ENCODE measurements around the gene GSG1L.

The GSG1L gene

DNA sequence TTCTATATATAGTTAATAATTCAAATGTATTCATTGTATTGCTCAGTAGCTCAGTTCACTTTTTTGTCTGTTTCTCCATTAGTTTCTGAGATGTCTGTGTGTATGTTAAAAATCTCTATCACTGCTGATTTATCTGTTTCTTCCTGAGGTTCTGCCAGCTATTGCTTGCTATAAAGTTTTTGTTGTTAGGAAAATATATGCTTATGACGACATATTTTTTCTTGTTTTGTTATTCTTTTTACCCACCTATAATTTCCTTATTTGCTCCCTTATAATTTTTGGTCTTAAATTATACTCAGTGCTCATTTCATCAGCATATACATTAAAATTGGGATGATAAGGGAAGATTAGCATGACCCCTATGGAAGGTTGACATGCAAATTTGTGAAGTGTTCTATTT, 200.6 kb downstream of the GSG1L start:
- H3K4me3 Mint-ChIP-seq, result no peak overlapping the region
- DNase-seq, result no peak
- no peak overlapping the region for H3K27ac Mint-ChIP-seq
- ATAC-seq, result no peak
- H3K4me1 Mint-ChIP-seq, result no peaks in the 10 kb centered on the region
- H3K27me3 Mint-ChIP-seq, result peaks cover under 1% of the 10 kb centered on the region
- no peaks in the 10 kb centered on the region for H3K36me3 Mint-ChIP-seq (ENCODE audit: low read depth)
- H3K9me3 Mint-ChIP-seq, result peaks cover 22% of the 10 kb centered on the region

GRCh38 chr16:27860091-27860490, 203.4 kb downstream of the GSG1L start:
- Mint-ChIP-seq H3K36me3 (ENCODE audit: low read depth) (no peaks in the 10 kb centered on the region), H3K27ac (no peak overlapping the region), H3K9me3 (peaks cover 19% of the 10 kb centered on the region), H3K4me3 (no peak overlapping the region), H3K27me3 (peaks cover 2% of the 10 kb centered on the region), H3K4me1 (no peaks in the 10 kb centered on the region)
- ATAC-seq, result no peak
- DNase-seq, result no peak

GRCh38 chr16:27859020-27859419, 204.5 kb downstream of the GSG1L start:
- Mint-ChIP-seq H3K4me3 (no peak overlapping the region), H3K9me3 (peaks cover 13% of the 10 kb centered on the region), H3K27me3 (peaks cover 5% of the 10 kb centered on the region), H3K36me3 (ENCODE audit: low read depth) (no peaks in the 10 kb centered on the region), H3K27ac (no peak overlapping the region), H3K4me1 (no peaks in the 10 kb centered on the region)
- DNase-seq, result no peak
- ATAC-seq, result no peak

DNA sequence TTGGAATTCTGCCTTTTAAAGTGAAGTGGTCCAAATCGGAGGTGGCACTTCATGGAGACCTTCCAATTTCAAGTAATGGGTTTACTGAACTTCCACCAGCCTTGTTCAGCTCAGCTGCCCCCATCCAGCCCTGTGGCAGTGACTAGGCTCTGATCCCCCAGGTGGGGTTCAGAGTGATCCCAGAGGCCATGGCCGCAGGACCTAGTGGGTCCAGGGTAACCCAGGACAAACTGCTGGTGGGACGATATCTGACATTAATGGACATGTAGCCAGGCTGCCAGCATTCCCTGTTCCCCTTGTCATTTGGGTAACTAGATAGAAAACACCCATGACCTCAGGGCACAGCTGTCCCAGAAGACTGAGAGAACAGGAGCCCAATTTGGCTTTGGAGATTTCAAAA, 209.9 kb downstream of the GSG1L start:
- no peaks in the 10 kb centered on the region for H3K36me3 Mint-ChIP-seq (ENCODE audit: low read depth)
- H3K4me3 Mint-ChIP-seq, result no peak overlapping the region
- ATAC-seq (no peak), DNase-seq (no peak)
- H3K9me3 Mint-ChIP-seq, result no peaks in the 10 kb centered on the region
- no peak overlapping the region for H3K27ac Mint-ChIP-seq
- peaks cover 35% of the 10 kb centered on the region for H3K27me3 Mint-ChIP-seq
- H3K4me1 Mint-ChIP-seq, result no peaks in the 10 kb centered on the region

DNA sequence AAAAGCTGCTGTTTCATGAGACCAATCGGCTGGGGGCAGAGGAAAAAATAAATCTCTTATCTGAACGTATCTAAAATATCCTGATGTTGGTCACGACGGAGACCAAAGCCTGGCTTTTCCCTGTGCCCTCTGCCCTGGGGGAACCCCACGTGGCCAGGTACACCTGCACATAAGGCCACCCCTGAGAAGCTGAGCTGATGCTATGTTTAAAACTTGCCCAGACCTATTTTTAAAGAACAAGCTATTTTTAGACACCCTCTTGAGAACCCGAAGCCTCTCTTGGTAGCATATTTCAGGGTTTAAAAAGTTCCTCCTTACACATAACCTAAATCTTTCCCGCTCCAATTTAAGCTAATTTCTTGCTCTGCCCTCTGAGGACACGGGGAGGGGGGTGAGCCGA, 210.4 kb downstream of the GSG1L start:
- H3K27me3 Mint-ChIP-seq, result peaks cover 35% of the 10 kb centered on the region
- no peaks in the 10 kb centered on the region for H3K4me1 Mint-ChIP-seq
- no peaks in the 10 kb centered on the region for H3K36me3 Mint-ChIP-seq (ENCODE audit: low read depth)

DNA sequence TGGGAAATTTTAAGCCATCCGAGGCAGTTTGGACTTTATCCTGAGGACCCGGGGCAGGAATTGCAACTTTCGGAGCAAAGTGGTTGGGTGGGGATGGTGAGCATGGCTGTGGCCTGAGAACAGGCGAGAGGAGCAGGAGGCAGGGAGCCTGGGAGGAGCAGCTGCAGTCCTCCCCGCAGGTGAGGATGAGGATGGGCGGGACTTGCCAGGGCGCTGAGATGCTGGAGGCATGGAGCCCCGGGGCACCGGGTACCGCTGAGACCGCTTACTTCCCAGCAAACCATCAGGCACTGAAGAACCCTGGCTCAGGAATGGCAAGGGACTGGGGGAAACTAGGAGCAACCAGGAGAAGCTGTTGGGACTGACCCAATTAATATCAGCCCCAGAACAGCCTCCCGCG, 210.8 kb downstream of the GSG1L start:
- Mint-ChIP-seq H3K36me3 (ENCODE audit: low read depth) (no peaks in the 10 kb centered on the region), H3K27ac (no peak overlapping the region), H3K27me3 (peaks cover 33% of the 10 kb centered on the region), H3K4me3 (no peak overlapping the region), H3K4me1 (no peaks in the 10 kb centered on the region), H3K9me3 (no peaks in the 10 kb centered on the region)
- no peak for DNase-seq
- ATAC-seq, result no peak

More for the DNA sequence above, 210.4 kb downstream of the GSG1L start:
- Mint-ChIP-seq H3K4me3 (no peak overlapping the region), H3K27ac (no peak overlapping the region), H3K9me3 (no peaks in the 10 kb centered on the region)
- ATAC-seq (no peak), DNase-seq (no peak)

GRCh38 chr16:27852116-27852515, 211.4 kb downstream of the GSG1L start:
- no peak for ATAC-seq
- H3K27me3 Mint-ChIP-seq, result peaks cover 33% of the 10 kb centered on the region
- no peak overlapping the region for H3K4me3 Mint-ChIP-seq

DNA sequence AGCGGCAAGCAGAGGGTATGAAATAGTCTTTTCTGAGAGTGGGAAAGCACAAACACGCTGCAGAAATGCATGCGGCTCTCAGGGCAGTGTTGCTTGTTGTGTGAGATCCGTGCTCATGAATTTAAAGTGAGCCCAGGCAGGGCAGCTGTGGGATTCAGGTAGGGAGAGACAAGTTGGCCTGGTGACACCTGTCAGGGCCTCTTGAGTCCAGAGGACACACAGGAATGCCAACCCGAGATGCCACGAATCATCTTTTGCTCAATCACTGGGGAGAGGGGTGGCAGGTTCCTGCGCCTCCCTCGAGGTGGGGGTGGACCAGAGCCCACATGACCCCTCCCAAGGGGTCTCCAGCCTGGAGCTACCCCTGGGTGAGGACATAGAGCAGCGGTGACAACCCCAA, 211.9 kb downstream of the GSG1L start:
- H3K4me1 Mint-ChIP-seq, result no peaks in the 10 kb centered on the region
- H3K9me3 Mint-ChIP-seq, result no peaks in the 10 kb centered on the region
- ATAC-seq (no peak), DNase-seq (no peak)
- H3K27ac Mint-ChIP-seq, result no peak overlapping the region
- H3K27me3 Mint-ChIP-seq, result peaks cover 33% of the 10 kb centered on the region
- H3K36me3 Mint-ChIP-seq (ENCODE audit: low read depth), result no peaks in the 10 kb centered on the region
- no peak overlapping the region for H3K4me3 Mint-ChIP-seq

More at GRCh38 chr16:27852116-27852515, 211.4 kb downstream of the GSG1L start:
- no peak for DNase-seq
- H3K36me3 Mint-ChIP-seq (ENCODE audit: low read depth), result no peaks in the 10 kb centered on the region
- H3K27ac Mint-ChIP-seq, result no peak overlapping the region
- no peaks in the 10 kb centered on the region for H3K4me1 Mint-ChIP-seq
- no peaks in the 10 kb centered on the region for H3K9me3 Mint-ChIP-seq

GRCh38 chr16:27849621-27850020, 213.9 kb downstream of the GSG1L start:
- H3K36me3 Mint-ChIP-seq (ENCODE audit: low read depth), result no peaks in the 10 kb centered on the region
- no peak overlapping the region for H3K4me3 Mint-ChIP-seq
- peaks cover 31% of the 10 kb centered on the region for H3K27me3 Mint-ChIP-seq
- no peaks in the 10 kb centered on the region for H3K4me1 Mint-ChIP-seq
- DNase-seq (no peak), ATAC-seq (no peak)
- no peak overlapping the region for H3K27ac Mint-ChIP-seq
- H3K9me3 Mint-ChIP-seq, result no peaks in the 10 kb centered on the region

GRCh38 chr16:27847030-27847550, 216.4 kb downstream of the GSG1L start:
- Mint-ChIP-seq H3K27ac (no peak overlapping the region), H3K27me3 (peaks cover 22% of the 10 kb centered on the region), H3K4me3 (no peak overlapping the region), H3K4me1 (no peaks in the 10 kb centered on the region), H3K36me3 (ENCODE audit: low read depth) (no peaks in the 10 kb centered on the region), H3K9me3 (no peaks in the 10 kb centered on the region)
- no peak for DNase-seq
- no peak for ATAC-seq

DNA sequence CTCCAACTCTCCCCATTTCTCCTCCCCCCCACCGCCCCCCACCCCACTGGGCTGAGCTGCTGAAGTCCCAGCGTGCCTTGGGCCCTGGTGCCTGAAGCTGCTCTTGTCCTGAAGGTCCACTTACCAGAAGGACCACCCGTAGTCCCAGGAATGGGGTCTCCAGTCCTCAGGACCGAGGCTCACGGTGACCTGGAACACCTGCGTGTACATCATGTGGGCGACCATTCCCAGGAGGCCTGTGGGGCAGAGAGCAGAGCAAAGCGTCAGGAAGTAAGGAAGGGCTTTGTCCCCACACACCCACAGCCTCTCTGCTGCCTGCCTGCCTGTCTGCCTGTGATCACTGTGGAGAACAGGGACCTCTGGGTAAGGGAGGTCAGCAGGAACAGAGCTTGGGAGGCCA, 218.7 kb downstream of the GSG1L start:
- Mint-ChIP-seq H3K27ac (no peak overlapping the region), H3K27me3 (peaks cover 8% of the 10 kb centered on the region), H3K36me3 (ENCODE audit: low read depth) (no peaks in the 10 kb centered on the region)

GRCh38 chr16:27843800-27844199, 219.7 kb downstream of the GSG1L start:
- no peak overlapping the region for H3K27ac Mint-ChIP-seq
- H3K36me3 Mint-ChIP-seq (ENCODE audit: low read depth), result no peaks in the 10 kb centered on the region
- peaks cover 10% of the 10 kb centered on the region for H3K27me3 Mint-ChIP-seq
- ATAC-seq (no peak), DNase-seq (no peak)
- no peak overlapping the region for H3K4me3 Mint-ChIP-seq
- H3K9me3 Mint-ChIP-seq, result no peaks in the 10 kb centered on the region
- no peaks in the 10 kb centered on the region for H3K4me1 Mint-ChIP-seq

More for the DNA sequence above, 218.7 kb downstream of the GSG1L start:
- no peak for ATAC-seq
- no peak overlapping the region for H3K4me3 Mint-ChIP-seq
- H3K4me1 Mint-ChIP-seq, result no peaks in the 10 kb centered on the region
- no peak for DNase-seq
- H3K9me3 Mint-ChIP-seq, result no peaks in the 10 kb centered on the region

GRCh38 chr16:27841911-27842310, 221.6 kb downstream of the GSG1L start:
- DNase-seq, result no peak
- no peak for ATAC-seq
- H3K4me1 Mint-ChIP-seq, result no peaks in the 10 kb centered on the region
- no peaks in the 10 kb centered on the region for H3K36me3 Mint-ChIP-seq (ENCODE audit: low read depth)
- no peak overlapping the region for H3K4me3 Mint-ChIP-seq
- H3K9me3 Mint-ChIP-seq, result no peaks in the 10 kb centered on the region
- peaks cover 18% of the 10 kb centered on the region for H3K27me3 Mint-ChIP-seq
- no peak overlapping the region for H3K27ac Mint-ChIP-seq

GRCh38 chr16:27841061-27841801, 222.3 kb downstream of the GSG1L start:
- no peak for DNase-seq
- ATAC-seq, result no peak
- H3K9me3 Mint-ChIP-seq, result peaks cover 4% of the 10 kb centered on the region
- H3K36me3 Mint-ChIP-seq (ENCODE audit: low read depth), result no peaks in the 10 kb centered on the region
- H3K27me3 Mint-ChIP-seq, result peaks cover 23% of the 10 kb centered on the region
- no peak overlapping the region for H3K27ac Mint-ChIP-seq
- H3K4me3 Mint-ChIP-seq, result no peak overlapping the region
- no peaks in the 10 kb centered on the region for H3K4me1 Mint-ChIP-seq

DNA sequence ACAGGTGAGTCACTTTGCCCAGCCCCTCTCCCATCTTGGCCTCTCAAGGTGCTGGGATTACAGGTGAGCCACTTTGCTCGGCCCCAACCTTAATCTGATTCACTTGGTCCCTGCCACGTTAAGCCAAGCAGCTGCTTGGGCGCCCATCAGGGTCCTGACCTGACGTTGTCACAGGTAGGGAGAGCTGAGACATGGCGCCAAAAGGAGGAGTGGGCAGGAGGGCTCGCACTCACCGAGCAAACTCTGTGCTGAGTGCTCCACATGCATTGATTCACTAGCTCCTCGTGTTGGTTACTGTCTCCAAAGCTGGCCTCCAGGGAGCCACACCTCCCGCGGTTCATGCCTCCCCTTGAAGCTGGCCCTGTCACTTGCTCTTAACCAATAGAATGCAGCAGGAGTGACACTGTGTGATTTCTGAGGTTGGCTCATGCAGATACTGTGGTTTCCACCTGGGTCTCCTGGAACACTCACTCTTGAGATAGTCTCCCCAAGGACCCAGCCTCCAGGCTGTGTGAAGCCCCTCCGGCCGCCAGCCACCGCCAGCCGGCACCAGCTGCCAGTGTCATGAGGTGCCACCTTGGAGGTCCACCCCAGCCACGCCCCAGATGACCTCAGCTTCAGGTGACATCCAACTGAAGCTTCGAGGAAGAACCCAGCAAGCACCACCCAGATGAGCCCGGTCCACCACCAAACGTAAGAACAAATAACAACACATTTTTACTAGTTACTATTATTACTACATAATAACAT, 223.0 kb downstream of the GSG1L start:
- DNase-seq (no peak), ATAC-seq (no peak)
- H3K36me3 Mint-ChIP-seq (ENCODE audit: low read depth), result no peaks in the 10 kb centered on the region
- no peak overlapping the region for H3K4me3 Mint-ChIP-seq
- no peak overlapping the region for H3K27ac Mint-ChIP-seq
- peaks cover 4% of the 10 kb centered on the region for H3K9me3 Mint-ChIP-seq
- H3K27me3 Mint-ChIP-seq, result peaks cover 23% of the 10 kb centered on the region
- no peaks in the 10 kb centered on the region for H3K4me1 Mint-ChIP-seq
